ENCODE results near the gene HESX1.
A peak's percentile ranks its signal among the peaks of the same experiment; 100 is the strongest.

HESX1 gene

DNA sequence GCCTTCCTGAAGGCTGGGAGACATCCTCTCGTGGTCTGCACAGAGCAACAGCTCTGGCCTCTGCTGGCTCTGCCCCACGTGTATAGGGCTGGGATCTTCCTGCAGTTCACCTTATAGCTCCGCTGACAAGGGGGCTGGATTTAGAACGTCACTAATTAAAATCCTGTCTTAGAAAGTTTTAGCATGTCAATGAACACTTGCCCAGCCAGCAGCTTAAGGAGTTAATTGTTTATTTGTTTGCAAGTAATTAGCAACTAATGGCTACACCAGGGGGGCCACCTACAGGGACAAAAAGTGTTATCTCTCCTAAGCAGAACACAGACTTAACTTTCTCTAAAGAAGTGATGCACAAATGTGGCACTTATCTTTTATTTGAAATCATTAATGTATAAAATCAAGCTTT lies at the start of gene HESX1:
HESX1 (minus strand) TSS at position 84 of the 403 bp plus-strand sequence; CDS start at position 24, 60 bp downstream.
- DNase-seq = no peak

DNA sequence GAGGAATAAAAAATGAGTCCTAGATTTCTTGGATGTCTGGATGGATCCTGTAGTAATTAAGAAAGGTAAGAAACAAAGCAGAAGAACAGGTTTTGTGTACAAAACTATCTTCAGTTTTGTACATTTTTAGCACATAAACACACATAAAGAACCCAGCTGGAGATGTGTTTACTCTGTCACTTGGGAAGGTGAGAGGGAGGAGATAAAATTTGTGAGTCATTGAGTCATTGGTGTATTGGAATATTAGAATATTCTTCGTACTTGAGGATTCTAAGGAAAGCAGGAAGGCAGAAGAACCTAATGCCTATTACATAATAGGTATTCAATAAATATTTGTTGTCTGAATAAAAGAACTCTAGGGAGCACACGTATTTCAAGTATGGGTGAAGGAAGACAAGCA lies 45.2 kb upstream of the HESX1 start:
- no peak for DNase-seq

DNA sequence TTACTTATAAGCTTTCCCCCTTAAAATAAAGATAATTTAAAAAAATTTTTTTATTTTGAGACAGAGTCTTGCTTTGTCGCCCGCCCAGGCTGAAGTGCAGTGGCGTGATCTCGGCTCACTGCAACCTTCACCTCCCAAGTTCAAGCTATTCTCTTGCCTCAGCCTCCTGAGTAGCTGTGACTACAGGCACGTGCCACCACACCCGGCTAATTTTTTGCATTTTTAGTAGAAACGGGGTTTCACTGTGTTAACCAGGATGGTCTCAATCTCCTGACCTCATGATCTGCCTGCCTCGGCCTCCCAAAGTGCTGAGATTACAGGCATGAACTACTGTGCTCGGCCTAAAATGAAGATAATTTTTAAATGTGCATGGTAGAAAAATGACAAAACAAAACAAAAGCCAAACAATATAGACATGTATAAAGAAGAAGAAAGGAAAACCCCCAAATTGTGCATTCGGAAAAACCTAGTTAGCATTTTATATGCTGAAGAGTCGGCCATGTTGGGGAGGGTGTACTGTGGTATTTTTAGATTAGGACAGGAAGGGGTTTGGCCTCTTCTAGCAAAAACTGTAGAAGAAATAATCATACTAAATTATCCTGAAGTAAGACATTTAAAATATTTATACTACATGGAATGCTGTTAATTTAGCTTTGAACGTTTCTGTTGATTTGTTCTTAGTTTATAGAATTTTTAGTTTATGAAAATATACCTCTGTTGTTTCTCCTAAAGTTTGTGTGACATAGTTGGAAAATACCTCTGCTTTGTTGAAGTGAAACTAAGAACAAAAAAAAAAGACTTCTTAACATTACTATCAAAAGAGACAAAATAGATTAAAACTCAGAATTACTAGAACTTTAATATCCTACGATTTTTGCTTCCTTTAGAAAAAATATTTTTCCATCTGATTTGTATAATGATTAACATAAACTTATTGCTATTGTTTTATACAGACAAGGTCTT lies 35.1 kb upstream of the HESX1 start:
- DNase-seq = no peak

DNA sequence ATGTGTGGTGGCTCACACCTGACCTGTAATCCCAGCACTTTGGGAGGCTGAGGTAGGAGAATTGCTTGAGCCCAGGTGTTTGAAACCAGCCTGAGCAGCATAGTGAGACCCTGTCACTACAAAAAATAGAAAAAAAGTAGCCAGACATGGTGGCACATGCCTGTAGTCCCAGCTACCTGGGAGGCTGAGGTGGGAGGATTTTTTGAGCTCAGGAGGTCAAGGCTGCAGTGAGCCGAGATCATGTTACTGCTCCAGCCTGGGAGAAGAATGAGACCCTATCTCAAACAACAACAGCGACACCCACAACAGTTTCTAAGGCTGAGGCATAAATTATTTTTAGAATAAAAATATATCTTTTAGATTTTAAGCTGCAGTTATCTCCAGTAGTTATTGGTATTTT lies 34.0 kb upstream of the HESX1 start:
- DNase-seq = no peak

DNA sequence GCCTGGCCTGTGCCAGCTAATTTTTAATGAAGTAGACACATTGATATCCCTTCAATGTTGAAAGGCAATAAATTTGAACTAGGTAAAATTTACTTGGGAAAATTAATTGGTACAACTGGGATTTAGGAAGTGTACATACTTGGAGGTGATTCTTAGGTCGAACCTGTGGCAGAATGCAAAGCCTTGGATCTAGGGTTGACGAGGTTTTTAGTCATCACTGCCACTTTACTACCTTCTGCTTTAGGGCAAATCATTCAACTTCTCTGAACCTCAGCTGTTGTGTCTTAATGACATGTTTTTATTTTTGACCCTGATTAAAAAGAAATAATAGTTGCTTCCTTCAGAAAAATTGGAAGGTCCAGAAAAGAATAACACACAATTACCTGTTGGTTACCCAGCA lies 30.2 kb upstream of the HESX1 start:
- no peak for DNase-seq

DNA sequence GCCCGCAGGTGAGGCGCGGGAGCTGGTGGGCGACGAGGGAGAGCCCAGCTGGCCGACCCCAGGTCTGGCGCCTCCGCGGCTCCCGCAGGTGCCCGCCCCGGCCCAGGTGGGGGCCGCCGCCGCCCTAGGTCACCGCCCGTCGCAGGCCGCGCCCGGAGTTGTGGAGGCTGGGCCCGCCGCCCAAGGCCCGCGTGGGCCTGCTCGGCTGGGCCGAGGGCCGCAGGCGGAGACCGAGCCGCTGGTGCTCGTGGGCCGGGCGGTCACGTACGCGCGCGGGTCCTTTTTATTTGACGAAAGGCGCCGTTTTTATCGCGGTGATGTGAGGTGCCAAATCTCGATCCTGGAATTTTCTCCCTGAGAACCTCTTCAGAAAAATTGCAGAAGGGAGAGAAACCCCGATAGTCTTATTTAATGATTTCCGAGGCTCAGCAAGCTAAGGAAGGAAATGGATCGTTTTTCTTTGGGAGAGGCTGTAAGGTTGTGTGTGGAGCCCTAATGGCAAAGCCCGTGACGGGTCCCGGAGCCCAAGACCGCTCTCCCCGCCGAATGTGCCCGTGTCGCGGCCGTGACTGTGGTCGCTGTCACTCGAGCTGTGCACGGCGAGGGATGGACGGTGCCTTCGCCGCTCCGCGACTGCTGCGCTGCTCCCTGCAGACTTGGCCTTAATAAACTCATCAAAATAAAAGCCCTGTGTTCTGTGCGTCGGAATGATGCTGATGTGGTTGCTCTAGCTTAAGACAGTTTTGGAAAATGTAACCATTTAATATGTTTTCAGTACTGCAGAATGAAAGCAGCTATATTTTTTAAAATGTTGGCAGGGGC lies 28.4 kb upstream of the HESX1 start:
- DNase-seq = peak; percentile 27

DNA sequence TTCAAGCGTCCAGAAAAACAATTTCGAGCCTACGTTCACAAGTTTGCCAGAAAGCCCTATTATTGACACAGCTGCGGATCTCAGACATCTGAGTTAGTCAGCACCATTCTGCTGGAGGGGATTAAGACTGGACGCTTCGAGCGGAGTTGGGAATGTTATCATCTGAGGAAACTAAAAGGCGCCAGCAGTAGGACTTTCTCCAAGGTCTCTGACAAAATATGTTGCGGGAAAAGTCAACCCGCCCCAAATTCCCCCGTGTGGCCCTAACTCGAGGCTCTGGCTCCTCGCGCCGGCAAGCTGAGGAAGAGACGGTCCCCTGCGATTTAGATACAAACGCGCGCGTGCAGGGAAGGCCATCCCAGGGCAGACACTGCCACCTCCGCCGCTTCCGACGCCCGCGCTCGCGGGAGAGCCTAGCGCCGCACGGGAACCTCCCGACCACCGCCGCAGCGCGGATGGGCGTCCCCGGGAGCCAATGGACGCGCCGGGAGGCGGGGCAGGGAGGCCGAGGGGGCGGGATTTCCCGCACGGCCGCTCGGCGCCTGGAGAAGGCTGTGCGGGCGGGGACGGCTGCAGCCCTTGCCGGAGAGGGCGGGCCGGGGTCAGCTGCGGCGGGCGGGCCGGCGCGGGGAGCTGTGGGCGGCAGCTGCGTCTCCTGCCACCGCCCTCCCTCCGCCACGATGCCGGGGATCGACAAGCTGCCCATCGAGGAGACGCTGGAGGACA lies 27.6 kb upstream of the HESX1 start, which contains the start of gene APPL1:
APPL1 (plus strand) TSS at position 526 of the 726 bp plus-strand sequence; CDS start at position 681, 155 bp downstream.
- peak; percentile 88 to 95 for DNase-seq

DNA sequence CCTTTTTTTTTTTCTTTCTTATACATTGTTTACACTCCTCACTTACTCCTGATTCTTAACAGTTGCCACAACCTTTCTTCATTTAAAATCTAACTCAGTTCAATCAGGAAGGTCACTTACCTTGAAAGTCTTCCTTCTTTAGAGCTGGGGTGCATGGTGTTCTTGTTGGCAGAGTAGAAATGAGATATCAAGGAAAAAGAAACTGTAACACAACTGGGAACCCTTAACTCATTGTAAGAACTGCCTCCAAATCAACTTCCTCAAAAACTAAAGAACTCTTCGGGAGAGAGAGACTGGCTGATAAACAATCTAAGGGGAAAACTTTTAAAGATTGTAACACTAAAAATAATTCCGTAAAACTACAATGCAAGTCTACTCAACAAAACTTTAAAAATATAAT lies 26.4 kb upstream of the HESX1 start:
- DNase-seq = peak; percentile 23 to 35

DNA sequence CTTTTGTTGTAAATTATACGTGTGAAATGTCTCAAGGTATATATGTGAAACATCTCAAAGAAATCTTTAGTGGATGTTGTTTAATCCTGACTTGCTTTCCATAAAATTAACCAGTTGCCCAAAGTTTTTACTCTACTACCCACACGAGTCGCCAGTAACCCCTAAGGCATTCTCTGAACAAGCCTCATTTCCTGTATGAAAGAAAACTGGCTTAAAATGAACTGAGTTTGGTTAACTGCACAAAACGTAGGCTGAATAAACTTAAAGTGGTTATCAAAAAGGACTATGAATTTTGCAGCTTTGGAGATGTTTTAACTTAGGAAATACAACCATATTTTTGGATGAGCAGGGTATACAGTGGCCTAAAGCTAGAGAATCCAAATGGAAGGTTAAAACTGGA lies 25.1 kb upstream of the HESX1 start:
- DNase-seq = no peak

DNA sequence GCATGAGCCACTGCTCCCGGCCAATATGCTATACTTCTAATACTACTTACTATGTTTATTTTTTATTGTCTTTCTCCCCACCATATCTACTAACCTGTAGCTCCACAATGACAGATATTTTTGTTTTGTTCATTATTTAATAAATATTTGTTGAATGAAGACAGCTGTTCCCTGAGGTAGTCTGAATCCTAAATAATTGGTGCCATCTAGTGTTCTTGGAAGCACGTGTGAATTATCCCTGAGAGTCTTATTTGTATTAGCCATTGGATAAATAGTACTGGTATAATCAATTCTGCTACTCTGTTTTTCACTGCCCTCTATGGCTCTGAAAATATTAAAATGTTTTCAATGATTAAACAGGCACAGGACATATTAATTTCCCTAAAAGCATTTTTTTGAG lies 22.1 kb upstream of the HESX1 start:
- peak in 1 of 2 donors; percentile 10 for DNase-seq

DNA sequence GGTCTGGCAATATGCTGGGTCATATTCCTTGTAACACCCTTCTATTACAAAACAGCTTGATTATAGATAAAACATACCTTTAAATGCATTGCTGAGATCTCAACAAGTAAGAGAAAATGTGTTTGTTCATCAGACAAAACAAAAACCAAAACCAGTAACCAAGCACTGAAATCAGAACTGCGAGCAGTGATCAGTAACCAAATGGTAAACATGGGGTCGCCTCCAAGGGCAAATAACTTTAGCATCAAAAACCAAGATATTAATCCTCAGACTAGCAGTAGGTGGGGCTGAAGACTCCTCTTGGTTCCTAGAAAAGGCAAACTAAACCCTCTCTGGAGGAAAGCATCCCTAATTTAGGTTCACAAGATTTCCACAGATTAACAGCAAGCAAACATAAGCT lies 6.6 kb upstream of the HESX1 start:
- DNase-seq = no peak

DNA sequence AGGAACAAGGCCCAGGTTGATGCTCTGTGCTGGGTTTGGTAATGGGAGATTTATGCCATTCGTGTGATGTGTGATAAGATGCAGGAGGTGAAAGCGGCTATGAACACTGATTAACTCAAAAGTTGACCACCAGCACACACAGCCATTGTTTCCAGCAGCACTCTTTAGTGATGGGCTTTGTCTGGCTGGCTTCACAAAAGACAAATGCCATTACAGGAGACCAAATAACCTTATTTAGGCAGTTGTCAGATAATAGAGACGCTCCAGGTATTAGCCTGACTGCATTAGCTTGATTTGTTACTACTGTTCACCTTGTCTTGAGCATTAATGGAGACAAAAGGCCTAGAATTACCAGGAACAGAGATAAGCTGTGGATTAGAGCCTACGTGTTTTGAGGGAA lies 5.1 kb downstream of the HESX1 start:
- DNase-seq = no peak

DNA sequence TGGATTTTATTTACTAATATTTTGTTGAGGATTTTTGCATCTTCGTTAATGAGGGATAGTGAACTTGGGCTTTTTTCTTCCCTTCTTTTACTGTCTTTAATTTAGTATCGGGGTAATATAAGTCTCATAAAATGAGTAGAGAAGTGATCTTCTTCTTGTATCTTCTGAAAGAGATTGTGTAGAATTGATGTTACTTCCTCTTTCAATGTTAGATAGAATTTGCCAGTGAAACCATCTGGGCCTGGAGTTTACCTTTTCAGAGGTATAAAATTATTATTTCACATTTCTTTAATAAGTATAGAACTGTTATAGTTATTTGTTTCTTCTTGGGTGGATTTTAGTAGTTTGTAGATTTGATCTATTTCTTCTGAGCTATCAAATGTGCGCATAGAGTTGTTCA lies 7.8 kb downstream of the HESX1 start:
- no peak for DNase-seq

DNA sequence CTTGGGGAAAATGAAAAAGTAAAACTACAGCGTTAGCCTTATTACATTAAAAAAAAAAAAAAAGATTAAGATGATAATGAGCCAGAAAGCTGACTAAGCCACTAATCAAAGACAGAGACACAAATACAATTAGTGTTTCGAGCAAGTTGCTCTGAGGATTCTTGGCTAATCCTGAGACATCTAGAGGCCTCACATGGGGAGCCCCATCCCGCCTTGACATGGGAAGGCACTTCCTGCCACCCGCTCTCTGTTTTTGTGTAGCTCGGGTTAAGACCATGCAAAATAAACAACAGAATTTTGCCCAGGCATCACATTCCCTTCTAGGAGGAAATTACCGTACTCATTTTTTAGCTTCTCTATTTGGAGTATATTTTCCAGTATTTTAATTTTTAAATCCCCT lies 15.3 kb downstream of the HESX1 start:
- DNase-seq = no peak

DNA sequence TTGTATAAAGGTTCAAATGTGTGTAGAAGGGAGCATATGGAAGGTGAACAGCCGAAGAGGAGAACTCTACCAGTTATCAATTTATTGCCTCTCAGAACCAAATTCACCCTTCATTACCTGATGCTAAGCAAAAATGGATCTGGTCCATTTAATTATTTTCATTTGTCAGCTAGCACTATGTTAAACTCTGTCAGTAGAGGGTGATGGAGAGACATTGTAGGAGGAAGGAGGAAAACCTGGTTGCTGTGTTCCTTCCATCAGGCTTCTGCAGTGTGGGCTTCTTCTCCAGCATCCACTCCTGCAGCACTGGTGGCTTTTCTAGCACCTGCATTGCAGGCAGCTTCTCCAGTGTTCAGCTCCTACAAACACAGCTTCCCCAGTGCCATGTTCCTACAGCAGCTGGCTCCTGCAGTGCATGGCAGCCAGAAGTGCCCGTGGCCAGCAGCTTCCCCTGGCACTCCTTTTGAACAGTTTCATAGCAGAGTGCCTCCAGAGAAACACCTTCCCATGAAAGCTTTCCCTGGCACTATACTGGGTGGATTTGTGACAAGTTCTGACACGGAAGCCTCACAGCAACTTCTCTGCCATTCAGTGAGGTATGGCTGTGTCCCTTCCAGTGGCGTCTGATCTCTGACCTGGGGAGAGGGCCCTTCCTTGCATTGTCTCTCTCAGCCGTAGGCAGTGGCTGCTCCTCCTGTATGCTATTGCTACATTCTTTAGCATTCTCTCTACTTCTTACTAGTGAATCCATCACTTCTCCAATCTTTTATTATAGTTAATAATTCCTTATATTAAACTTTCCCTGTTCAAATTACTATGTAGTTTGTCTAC lies 20.0 kb downstream of the HESX1 start:
- no peak for DNase-seq

DNA sequence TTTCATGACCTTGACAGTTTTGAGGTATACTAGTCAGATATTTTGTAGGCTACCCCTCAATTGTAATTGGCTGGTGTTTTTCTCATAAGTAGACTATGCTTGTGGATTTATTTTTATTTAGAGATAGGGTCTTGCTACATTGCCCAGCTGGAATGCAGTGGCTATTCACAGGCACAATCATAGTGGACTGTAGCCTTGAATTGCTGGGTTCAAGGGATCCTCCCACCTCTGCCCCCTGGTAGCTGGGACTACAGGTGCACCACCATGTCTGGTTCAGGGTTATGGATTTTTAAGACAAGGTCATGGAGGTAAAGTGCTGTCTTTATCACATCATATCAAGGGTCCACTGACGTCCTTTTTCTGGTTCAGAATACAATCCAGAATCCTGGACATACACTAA lies 23.7 kb downstream of the HESX1 start:
- no peak for DNase-seq

DNA sequence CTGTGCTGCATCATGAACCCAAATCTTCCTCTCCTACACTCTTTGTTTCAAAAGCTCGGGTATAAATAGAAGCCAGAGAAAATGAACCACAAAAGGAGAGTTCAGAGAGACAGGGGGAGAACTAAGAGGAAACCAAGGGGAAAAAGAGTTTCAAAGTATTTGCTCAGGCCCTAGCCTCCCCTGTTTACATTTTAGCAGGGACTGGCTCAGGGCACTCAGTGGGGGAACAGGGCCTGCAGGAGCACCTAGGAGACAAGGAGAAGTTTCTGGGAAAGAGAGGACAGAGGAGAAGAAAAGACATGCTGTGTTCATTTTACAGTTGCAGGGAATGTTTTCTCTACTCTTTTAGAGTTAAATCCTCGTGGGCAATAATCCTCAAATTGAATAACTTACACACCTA lies 26.1 kb downstream of the HESX1 start:
- no peak for DNase-seq

DNA sequence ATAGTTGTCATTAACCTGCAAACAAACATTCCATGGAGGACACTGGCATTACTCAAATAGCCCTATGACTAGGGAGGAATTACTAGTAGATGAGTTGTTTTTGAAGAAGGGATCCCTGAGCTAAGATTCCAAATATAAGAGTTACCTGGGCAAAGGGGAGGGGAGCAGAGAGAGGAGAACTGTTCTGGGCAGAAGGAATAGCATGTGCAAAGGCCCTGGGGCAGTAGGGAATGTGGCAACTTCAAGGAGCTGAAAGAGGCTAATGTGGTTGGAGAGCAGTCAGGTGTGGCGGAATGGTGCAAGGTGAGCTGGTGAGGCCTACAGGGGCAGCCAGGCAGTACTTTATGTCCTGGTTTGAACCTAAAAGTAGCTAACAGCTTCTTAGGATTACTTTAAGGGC lies 28.8 kb downstream of the HESX1 start:
- DNase-seq = no peak

DNA sequence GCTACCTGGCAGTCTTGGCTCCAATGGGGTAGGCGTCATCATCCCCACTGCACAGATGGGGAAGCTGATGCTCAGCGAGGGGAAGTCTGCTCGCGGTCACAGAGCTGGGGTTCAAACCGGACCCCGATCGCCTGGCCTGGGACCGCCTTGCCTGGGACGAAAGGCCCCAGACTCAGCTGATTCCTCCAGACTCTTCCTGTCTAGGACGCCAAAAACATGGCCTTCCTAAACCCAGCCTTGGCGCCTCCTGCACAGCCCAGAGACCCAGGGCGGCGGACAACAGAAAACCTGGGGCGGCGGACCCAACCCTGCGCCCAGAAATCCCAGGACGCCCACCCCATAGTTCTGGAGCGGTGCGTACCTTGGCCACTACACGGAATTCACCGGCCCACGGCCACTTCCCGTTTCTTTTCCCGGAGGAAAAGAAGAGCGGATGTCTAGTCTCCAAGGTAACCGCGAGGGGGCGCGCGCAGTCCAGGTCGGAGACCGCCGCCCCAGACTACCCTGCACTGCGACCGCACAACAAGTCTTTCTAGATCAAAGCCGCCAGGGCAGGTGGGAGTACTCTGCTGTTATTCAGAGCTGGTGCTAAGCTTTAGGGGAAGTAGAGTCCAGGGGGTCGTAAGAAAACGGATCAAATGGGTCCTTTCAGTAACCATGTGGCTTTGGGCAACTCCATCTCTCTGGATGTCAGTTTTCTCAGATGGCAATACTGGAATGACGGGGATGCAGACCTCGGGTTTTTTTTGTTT lies 29.7 kb downstream of the HESX1 start:
- peak; percentile 48 to 78 for DNase-seq

DNA sequence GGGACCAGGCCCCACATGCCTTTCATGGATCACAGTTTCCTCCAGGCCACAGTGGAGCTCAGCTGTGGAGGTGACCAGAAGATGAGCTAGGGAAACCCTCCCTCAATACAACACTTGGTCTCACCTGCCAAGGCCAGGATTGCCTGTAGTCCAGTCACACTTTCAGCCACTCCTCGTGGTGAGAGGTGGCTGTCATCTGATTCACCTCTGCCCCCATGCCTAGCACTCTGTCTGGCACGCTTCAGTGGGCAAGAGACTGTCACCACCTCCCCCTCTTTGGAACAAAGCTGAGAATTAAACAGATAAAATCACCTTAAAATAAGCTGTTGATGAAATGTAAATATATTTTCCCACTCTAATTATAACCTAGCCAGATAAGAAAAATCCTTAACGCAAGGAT lies 30.7 kb downstream of the HESX1 start:
- DNase-seq = no peak

DNA sequence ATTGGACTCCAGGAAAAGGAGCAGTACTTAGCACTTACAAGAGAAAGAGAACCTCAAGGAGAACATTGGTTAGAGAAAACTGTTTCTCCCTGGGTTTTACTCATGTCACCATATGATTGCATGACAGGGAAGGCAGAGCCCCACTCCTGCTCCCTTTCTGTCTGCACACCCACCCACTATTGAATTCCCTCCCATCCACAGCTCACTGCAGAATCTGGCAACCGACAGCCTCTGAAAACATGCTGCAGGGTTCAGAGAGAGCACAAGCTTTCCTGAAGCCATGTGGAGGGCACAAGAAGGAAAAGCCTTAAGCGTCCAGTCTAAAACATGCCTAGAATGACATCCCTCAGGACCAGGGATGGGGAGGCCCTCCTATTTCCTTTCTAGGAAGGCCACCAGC lies 31.6 kb downstream of the HESX1 start:
- DNase-seq = no peak
